GM12874 (cell line): ENCODE results near the gene SMAD4.

ENCODE experiments used
- CTCF ChIP-seq: IDR thresholded peaks from 2 replicates; pipeline ENCODE4 v1.5.1; 2011; ENCODE audit warnings: low read depth, mild to moderate bottlenecking, control low read depth, low read length, moderate library complexity; ENCODE audit not compliant: insufficient read depth

Gene SMAD4

GRCh38 chr18:51091270-51091669 is 61.3 kb downstream of the SMAD4 start:
- no peak for TF ChIP-seq CTCF

- no peak for TF ChIP-seq CTCF
Measured at GRCh38 chr18:51092117-51092516, 62.1 kb downstream of the SMAD4 start.

GRCh38 chr18:51097021-51097822 is 67.2 kb downstream of the SMAD4 start:
- TF ChIP-seq CTCF, result no peak

GRCh38 chr18:51098082-51098481 is 68.1 kb downstream of the SMAD4 start:
- no peak for TF ChIP-seq CTCF

- no peak for TF ChIP-seq CTCF
Measured at GRCh38 chr18:51098513-51098912, 68.5 kb downstream of the SMAD4 start.

- no peak; the same call in 1 of the 2 replicates for TF ChIP-seq CTCF
Measured at GRCh38 chr18:51100385-51101120, 70.5 kb downstream of the SMAD4 start.

- TF ChIP-seq CTCF, result no peak
Measured at GRCh38 chr18:51107082-51107481, 77.1 kb downstream of the SMAD4 start.
